CD14-positive monocyte (primary cell): Measurements from ENCODE around the gene ADIG. TPM values are rescaled to one million over a fixed set of nuclear protein-coding genes. Genes with fewer than 3 reads are reported as not detected.

Experiments
- DNase-seq, 3 donors: peaks; one replicate each; pipeline ENCODE4 v3.0.0-alpha.2; 2011 to 2022
- H2AFZ ChIP-seq: 2 replicates; pipeline ENCODE4 v1.6.0; 2012; ENCODE audit warnings: mild to moderate bottlenecking, low read depth, low read length, inconsistent platforms; ENCODE audit not compliant: insufficient read depth, poor library complexity, severe bottlenecking
- H3K27ac ChIP-seq, 2 donors: 1 replicate in 1 of 2; 2 replicates in 1 of 2; pipeline ENCODE4 v1.5.1; 2012 to 2013; ENCODE audit warnings: low read length in 2 of 2, control low read depth in 1 of 2, inconsistent platforms in 1 of 2, low read depth in 1 of 2, mild to moderate bottlenecking in 1 of 2
- H3K27me3 ChIP-seq, 2 donors: one replicate each; pipeline versions ENCODE4 v1.6.0 to v1.6.1; 2011 to 2013; ENCODE audit warnings: low read length in 2 of 2; ENCODE audit not compliant: control insufficient read depth in 2 of 2, insufficient read depth in 2 of 2
- H3K36me3 ChIP-seq, 2 donors: replicated peaks in 1 of 2; 1 replicate in 1 of 2; 2 replicates in 1 of 2; pipeline versions ENCODE4 v1.5.1 to v1.6.1; 2012 to 2013; ENCODE audit warnings: low read length in 2 of 2, control low read depth in 1 of 2, inconsistent platforms in 1 of 2, mild to moderate bottlenecking in 1 of 2; ENCODE audit not compliant: insufficient read depth in 2 of 2, control insufficient read depth in 1 of 2
- H3K4me1 ChIP-seq, 2 donors: 1 replicate in 1 of 2; 2 replicates in 1 of 2; pipeline versions ENCODE4 v1.5.1 to v1.6.1; 2012 to 2013; ENCODE audit warnings: low read length in 2 of 2, control low read depth in 1 of 2, inconsistent platforms in 1 of 2, mild to moderate bottlenecking in 1 of 2, moderate library complexity in 1 of 2; ENCODE audit not compliant: insufficient read depth in 2 of 2, control insufficient read depth in 1 of 2
- H3K4me2 ChIP-seq: replicated peaks from 2 replicates; pipeline ENCODE3; 2012; ENCODE audit warnings: low read length, moderate library complexity, mild to moderate bottlenecking; ENCODE audit not compliant: poor library complexity, severe bottlenecking; ENCODE audit errors: extremely low read depth
- H3K4me3 ChIP-seq, 3 experiments: fragments of 200-600 bp in 1 of 3; sonication (generic) in 1 of 3; replicated peaks in 1 of 3; 1 replicate in 2 of 3; 2 replicates in 1 of 3; pipeline ENCODE4 v1.5.1; 2011 to 2013; ENCODE audit warnings: low read length in 3 of 3, mild to moderate bottlenecking in 3 of 3, control low read depth in 2 of 3, low read depth in 2 of 3, inconsistent platforms in 1 of 3, moderate library complexity in 1 of 3
- H3K79me2 ChIP-seq: 2 replicates; pipeline ENCODE4 v1.6.0; 2012; ENCODE audit warnings: mild to moderate bottlenecking, control low read depth, inconsistent platforms, low read length, moderate library complexity; ENCODE audit not compliant: insufficient read depth
- H3K9ac ChIP-seq: 2 replicates; pipeline ENCODE4 v1.6.0; 2017; ENCODE audit warnings: low read length, mild to moderate bottlenecking; ENCODE audit not compliant: insufficient read depth, poor library complexity, severe bottlenecking
- H3K9me3 ChIP-seq, 2 donors: replicated peaks in 1 of 2; 1 replicate in 1 of 2; 2 replicates in 1 of 2; pipeline versions ENCODE4 v1.5.1 to v1.6.1; 2012 to 2013; ENCODE audit warnings: low read length in 2 of 2, control low read depth in 1 of 2; ENCODE audit not compliant: control insufficient read depth in 1 of 2, insufficient read depth in 1 of 2
- H4K20me1 ChIP-seq: 2 replicates; pipeline ENCODE4 v1.6.0; 2012; ENCODE audit warnings: mild to moderate bottlenecking, low read length, control low read depth, moderate library complexity; ENCODE audit not compliant: insufficient read depth
- H3K27ac Mint-ChIP-seq, 7 donors: one replicate each; pipeline ENCODE4 v1.8.0; 2020; ENCODE audit warnings: mild to moderate bottlenecking in 7 of 7, mixed read lengths in 7 of 7, moderate library complexity in 6 of 7, inconsistent platforms in 2 of 7
- H3K27me3 Mint-ChIP-seq, 3 donors: one replicate each; pipeline ENCODE4 v1.8.0; 2021 to 2022; ENCODE audit warnings: low read depth in 3 of 3, mild to moderate bottlenecking in 3 of 3, mixed read lengths in 3 of 3, moderate library complexity in 3 of 3, inconsistent platforms in 1 of 3
- H3K36me3 Mint-ChIP-seq, 2 donors: one replicate each; pipeline ENCODE4 v1.8.0; 2020; ENCODE audit warnings: mixed read lengths in 2 of 2, inconsistent platforms in 1 of 2, mild to moderate bottlenecking in 1 of 2
- H3K4me1 Mint-ChIP-seq: one replicate; pipeline ENCODE4 v1.8.0; 2020; ENCODE audit warnings: mild to moderate bottlenecking, mixed read lengths
- H3K4me3 Mint-ChIP-seq, 2 donors: one replicate each; pipeline ENCODE4 v1.8.0; 2020; ENCODE audit warnings: mild to moderate bottlenecking in 2 of 2, mixed read lengths in 2 of 2, moderate library complexity in 1 of 2
- H3K9me3 Mint-ChIP-seq, 7 donors: one replicate each; pipeline ENCODE4 v1.8.0; 2020 to 2022; ENCODE audit warnings: mixed read lengths in 7 of 7, mild to moderate bottlenecking in 6 of 7, moderate library complexity in 6 of 7, inconsistent platforms in 2 of 7
- CTCF ChIP-seq: fragments of 200-600 bp; IDR thresholded peaks from one replicate; pipeline ENCODE4 v1.8.0; 2022; ENCODE audit warnings: antibody characterized with exemption, mild to moderate bottlenecking
- whole genome bisulfite sequencing: methylation state at CpG from one replicate; pipeline ENCODE4 v1.1.5; 2013; ENCODE audit warnings: missing lambda C conversion rate; ENCODE audit not compliant: insufficient coverage; 5-methylcytosine and 5-hydroxymethylcytosine counted together
- intact Hi-C, 2 donors: fragments of 100-400 bp; cut with micrococcal nuclease; formaldehyde crosslinking; loops; one replicate each; pipeline versions ENCODE4 v1.15.0 to v1.15.1; 2023
- polyA plus RNA-seq, 3 donors: library from polyadenylated mRNA; depleted of rRNA in 1 of 3; unstranded in 2 of 3; stranded (reverse) in 1 of 3; fragments of 300-500 nt in 2 of 3; fragments of >200 nt in 1 of 3; fragmentation: Illumina TruSeq in 2 of 3; gene quantifications; 1 replicate in 2 of 3; 2 replicates in 1 of 3; pipeline ENCODE4 v1.2.3, GENCODE V29; 2012 to 2021

Gene ADIG
- polyA plus RNA-seq, 3 donors: not detected

DNA sequence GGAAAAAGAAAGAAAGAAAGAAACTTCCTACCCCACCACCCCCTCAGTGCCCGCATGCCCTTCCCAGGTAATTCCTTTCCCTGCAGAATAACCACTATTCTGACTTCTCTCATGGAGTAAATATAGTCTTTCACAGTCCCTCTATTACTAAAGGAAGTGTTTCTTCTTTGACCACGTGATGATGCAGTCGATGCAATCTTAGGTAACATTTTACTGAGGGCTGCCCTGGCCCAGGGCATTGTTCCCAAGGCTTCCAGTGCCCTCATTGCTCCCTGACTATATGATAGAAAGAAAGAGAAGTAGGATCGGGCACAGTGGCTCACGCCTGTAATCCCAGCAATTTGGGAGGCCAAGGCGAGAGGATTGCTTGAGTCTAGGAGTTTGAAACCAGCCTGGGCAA lies 49.7 kb downstream of the ADIG start:
- H3K4me3 Mint-ChIP-seq: no peak overlapping the region
- no CpG with 5 or more reads among the region's 6 CpGs for WGBS
- H3K27ac Mint-ChIP-seq: no peak overlapping the region
- no peaks in the 10 kb centered on the region for H3K36me3 ChIP-seq
- no peaks in the 10 kb centered on the region for H3K27me3 ChIP-seq
- no peak for DNase-seq
- no peaks in the 10 kb centered on the region for H4K20me1 ChIP-seq
- no peaks in the 10 kb centered on the region for H3K79me2 ChIP-seq
- no peak overlapping the region for H3K9ac ChIP-seq
- H3K9me3 ChIP-seq: no peaks in the 10 kb centered on the region
- H3K4me1 Mint-ChIP-seq: peaks cover 3% of the 10 kb centered on the region
- no peak overlapping the region for H3K4me2 ChIP-seq
- no peaks in the 10 kb centered on the region for H3K36me3 Mint-ChIP-seq
- H3K27me3 Mint-ChIP-seq: peaks cover 11 to 14% (median 11%) of the 10 kb centered on the region in 3 donors
- H2AFZ ChIP-seq: no peak overlapping the region
- H3K9me3 Mint-ChIP-seq: peaks cover 0 to 7% (median 0%) of the 10 kb centered on the region in 7 donors
- H3K27ac ChIP-seq: no peak overlapping the region
- H3K4me1 ChIP-seq: no peaks in the 10 kb centered on the region
- intact Hi-C loops: no loop called here
- no peak for TF ChIP-seq CTCF
- H3K4me3 ChIP-seq: no peak overlapping the region

DNA sequence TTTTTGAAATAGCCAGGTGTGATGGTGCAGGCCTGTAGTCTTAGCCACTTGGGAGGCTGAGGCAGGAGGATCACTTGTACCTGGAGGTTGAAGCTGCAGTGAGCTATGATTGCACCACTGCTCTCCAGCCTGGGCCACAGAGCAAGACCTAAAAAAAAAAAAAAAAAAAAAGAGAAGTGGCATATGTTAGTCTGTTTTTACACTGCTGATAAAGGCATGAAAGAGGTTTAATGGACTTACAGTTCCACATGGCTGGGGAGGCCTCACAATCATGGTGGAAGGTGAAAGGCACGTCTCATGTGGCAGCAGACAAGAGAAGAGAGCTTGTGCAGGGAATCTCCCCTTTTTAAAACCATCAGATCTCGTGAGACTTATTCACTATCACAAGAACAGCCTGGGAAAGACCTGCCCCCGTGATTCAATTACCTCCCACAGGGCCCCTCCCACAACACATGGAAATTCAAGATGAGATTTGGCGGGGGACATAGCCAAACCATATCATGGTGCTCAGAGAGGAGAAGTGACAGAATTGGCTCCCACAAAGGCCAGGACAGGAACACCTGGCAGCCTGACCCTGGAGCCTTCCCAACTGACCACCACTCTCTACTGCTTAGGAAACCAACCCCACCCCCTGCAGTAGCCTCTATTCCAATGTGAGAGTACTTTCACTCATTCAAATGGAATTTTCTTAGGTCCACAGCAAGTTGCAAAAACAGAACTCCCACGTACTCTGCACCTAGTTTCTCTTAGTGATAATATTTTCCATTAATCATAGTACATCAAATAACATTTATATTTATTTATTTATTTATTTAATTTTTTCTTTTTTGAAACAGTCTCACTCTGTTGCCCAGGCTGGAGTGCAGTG lies 50.4 kb downstream of the ADIG start:
- no peaks in the 10 kb centered on the region for H3K36me3 Mint-ChIP-seq
- Histone ChIP-seq H3K9ac (no peak overlapping the region), H3K27me3 (no peaks in the 10 kb centered on the region), H2AFZ (no peak overlapping the region), H3K4me2 (no peak overlapping the region), H3K9me3 (peaks cover 0 to 2% of the 10 kb centered on the region in 2 donors), H3K4me3 (no peak overlapping the region), H3K79me2 (no peaks in the 10 kb centered on the region), H3K4me1 (no peaks in the 10 kb centered on the region), H3K36me3 (no peaks in the 10 kb centered on the region), H4K20me1 (no peaks in the 10 kb centered on the region), H3K27ac (no peak overlapping the region)
- no peak overlapping the region for H3K27ac Mint-ChIP-seq
- H3K4me1 Mint-ChIP-seq: peaks cover 5% of the 10 kb centered on the region
- DNase-seq: no peak
- no peak overlapping the region for H3K4me3 Mint-ChIP-seq
- H3K27me3 Mint-ChIP-seq: peaks cover 11 to 17% (median 11%) of the 10 kb centered on the region in 3 donors
- intact Hi-C loops: no loop called here
- WGBS: 100% methylated on average over 2 of the region's 5 CpGs
- peaks cover 0 to 7% (median 0%) of the 10 kb centered on the region in 7 donors for H3K9me3 Mint-ChIP-seq
- TF ChIP-seq CTCF: no peak
